Activated T-helper 1 cell treated with anti-CD3 and anti-CD28 coated beads, Interleukin-2, amount 50 U/mL, for 16 hours (primary cell): ENCODE measurements around the gene IGFBP5.

Source experiments
- DNase-seq, 2 donors: peaks; one replicate each; pipeline ENCODE4 v3.0.0-alpha.2; 2020; ENCODE audit warnings: low read depth in 1 of 2, low spot score in 1 of 2

Gene IGFBP5

DNA sequence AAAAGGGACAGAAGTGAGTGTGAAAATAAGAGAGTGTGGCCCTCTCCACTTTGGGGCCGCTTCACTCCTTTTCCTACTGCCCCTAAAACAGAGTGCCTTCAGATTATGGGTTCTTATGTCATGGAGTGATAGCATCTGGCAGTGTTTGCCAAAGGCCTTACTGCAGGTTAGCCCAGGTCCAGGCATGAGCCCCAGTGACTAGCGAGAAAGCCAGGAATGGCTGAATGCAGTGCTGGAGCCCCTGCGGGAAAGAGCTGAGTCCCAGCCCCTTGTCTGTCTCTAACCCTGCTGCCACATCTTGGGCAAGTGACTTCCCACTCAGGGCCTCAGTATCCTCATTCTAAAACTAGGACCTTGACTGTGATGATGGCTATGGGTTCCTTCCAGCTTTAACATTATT is 6.0 kb downstream of the IGFBP5 start:
- DNase-seq = no peak

DNA sequence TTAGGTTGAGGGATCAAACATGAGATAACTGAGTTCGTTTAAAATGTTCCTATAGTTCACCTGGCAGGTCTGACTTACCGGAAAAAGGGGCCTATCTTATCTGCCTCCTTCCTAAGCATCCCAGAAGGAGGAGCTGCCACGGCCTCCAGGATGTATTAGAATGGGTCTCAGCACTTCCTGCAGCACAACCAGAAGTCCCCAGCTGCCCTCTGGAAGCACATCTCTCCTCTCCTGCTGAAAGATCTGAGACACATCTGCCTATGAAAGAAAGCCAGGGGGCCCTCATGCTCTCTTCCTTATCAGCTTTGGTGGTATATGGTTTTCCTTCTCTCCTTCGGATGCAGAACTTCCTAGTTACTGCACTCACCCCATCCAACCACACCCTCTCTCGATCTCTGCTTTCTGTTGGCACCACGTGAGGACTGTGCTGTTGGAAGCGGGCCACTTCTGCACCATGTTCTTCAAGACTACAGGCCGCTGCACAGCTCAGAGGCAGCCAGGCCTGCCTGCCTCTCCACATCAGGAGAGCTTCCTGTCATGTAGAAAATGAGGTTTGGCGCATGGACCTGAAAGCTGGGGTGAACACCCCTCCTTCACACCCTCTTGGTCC is 6.5 kb downstream of the IGFBP5 start:
- DNase-seq = no peak

DNA sequence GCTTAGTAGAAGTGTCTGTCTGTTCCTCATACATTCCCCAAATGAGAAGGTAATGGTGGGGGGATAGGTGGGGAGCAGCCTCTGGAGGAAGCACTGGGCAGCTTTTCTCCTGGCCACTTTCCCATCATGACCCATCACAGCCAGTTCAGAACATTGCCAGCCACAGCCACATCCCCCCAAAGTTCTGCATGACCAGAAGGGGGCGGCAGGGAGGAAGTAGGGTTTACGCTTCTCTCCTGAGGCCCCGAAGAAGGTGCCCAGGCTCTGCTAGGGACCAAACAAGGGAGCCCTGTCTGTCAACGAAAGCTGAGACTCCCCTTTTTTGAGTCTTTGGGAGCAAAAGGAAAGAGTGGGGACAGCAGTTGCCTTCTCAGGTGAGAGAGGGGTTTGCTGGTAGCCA is 7.7 kb downstream of the IGFBP5 start:
- no peak for DNase-seq

DNA sequence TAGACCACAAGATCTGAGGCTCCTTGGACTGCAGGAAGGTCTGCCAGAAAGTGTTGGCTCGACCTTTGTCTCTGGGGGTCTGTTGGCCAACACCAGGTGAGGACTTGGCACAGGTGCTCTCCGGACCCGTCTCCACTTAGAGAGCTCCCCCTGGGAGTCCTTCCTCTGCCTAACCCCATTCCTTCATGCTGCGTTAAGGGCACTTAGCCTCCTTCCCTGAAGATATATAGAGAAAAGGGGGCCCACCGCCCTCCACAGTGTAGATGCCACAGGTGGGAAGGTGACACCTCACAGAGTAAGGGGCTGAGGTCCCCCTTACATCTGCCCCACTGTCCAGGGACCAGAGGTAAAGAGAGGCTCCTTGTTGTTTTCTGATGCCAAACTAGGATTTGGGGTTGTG is 8.2 kb downstream of the IGFBP5 start:
- DNase-seq = no peak

DNA sequence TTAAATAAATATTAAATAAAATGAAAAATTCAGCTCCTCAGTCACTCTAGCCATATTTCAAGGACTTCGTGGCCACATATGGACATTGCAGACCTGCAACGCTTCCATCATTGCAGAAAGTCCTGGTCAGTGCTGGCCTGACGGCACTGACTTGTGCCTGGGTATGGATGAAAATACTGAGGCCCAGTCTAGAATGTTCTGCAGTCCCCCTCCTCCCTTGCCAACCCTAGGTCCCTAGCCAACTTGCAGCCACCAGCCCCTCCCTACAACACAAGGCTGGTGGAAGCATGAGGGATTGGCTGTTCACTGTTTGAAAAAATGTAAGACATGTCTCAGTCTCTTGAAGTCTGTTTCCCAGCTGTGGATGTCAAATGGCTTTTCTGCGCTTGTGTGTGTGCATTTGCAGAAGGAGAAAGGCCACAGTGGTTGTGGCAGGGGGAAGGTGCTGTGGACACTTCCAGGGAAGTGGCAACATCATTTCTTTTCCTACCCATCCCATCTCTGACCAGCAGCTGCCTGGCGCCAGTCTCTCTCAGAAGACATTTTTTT is 9.9 kb downstream of the IGFBP5 start:
- DNase-seq = no peak

DNA sequence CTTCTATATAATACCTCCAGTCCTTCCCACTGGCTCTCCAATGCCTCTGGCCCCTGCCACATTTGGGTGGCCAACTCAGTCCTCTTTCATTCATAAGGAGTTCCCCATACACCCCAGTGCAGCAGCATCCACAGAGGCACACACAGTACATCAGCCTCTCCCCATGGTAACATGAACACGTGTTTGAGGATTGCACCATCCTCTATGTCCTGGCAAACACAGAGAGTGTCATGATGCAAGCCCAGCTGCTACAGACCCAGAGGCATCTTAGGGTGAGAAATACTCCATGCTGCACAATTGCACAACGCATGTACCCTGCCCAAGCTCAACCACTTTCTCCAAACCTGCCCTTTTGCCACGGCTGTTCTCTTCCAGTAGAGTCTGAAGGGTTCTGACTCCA is 11.5 kb downstream of the IGFBP5 start:
- no peak for DNase-seq

DNA sequence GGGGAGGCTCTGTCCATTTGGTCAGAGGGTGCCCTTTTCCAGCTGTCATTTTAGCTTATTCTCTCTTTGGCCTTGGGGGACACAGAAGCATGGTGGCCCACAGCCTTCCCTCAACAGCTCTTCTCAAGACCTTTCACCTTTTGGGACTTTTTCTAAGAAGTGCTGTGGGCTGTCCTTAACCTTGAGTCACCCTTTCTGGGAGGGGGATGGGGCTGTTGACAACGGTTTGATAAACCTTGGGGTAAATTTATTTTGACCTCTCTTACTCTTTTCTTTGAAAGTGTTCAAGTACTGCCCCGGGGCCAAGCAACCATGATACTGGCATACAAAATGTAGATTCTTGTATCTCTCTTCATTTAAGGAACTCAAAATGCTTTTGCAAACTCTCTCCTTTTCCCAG is 13.7 kb downstream of the IGFBP5 start:
- DNase-seq = no peak

DNA sequence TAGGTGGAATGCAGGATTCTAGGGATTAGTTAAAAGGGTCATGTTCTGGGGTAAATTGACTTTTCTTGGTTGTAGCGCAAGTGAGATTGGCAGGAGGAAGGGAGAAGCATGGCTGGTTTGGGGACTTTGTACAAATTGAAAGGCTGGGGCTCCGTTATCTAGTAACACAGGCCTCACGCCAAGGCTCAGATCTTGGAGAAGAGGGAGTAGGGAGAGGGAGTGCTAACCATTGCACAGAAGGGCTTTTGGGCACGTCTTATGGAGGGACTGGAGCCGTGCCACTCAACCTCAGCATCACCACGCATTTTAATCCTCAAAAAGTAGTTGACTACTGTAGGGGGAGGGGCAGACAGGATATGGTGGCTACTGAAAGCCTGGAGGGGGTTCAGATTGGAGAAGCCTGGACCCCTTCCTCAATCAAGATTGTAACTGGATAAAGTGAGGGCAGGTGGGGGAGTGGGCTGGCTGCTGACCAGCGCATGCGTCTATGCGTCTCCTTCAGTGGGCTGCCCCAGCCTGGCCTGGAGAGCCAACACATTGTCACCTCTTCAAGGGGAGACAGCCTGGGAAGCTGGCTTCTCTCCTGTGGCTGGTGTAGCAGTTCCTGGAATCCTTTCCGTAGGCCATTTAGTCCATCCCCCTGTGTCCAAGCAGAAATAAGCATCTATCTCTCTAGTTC is 14.3 kb downstream of the IGFBP5 start:
- no peak for DNase-seq

DNA sequence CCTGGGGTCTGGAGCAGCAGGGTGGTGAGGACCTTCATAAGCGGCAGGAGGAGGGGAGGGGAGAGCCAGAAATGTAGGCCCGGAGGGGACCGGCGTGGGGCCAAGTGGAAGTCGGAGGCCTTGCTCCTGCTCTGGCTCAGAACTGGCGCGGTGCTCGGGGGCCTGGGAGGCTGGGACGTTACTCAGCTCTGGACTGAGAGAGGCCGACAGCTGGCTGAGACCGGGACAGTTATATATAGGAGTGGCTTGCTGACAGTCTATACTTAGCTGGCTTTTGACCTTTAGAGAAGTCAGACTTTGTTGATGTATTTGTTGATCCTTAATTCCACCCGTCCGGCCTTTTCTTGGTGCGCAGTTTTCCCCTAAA is 15.7 kb downstream of the IGFBP5 start:
- no peak for DNase-seq

DNA sequence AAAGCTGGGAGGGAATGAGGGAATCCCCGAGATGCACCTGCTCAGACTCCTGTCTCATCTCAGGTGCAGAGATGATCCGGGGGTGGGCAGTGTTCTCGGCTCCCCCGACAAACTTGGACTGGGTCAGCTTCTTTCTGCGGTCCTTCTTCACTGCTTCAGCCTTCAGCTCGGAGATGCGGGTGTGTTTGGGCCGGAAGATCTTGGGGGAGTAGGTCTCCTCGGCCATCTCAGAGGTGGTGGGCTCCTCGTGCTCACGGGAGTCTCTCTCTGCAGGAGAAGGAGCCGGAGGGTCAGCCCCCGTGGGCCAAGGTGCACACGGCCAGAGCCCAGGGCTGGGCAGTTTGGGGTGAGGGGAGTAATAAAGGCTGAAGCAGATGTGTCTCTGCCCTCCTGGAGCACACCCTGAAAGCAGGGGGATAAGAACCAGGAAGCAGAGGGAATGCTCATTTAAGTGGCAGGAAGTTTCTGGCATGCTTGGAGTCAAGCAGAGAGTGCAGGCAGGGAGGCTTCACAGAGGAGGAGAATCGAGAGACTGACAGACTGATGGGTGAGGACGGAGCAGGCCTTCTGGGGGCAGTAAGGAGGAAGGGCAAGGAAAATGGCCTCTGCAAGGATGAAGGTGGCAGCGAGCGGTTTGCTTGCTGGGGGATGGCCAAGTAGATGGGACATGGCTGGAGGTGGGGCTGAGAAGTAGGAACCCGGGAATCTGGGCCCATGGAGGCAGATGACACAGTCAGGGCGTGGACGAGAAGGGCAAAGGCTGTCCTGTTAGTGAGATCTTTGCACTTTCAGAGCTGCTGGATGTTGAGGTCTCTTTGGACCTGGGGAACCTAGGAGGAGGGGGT is 16.3 kb downstream of the IGFBP5 start:
- DNase-seq = no peak

DNA sequence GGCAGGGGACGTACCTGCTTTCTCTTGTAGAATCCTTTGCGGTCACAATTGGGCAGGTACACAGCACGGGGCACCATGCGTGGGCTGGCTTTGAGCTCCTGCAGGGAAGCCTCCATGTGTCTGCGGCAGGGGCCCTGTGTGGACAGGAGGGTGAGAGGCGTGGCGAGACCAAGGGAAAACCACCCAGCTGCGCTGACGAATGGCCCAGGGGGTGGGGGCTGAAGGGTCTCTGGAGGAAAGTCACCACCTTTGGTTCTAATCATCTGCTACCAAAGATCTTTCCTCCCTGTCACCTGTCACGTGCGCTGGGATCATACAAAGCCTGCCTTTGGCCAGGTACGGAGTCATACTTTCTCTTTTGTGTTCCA is 17.3 kb downstream of the IGFBP5 start:
- no peak for DNase-seq

DNA sequence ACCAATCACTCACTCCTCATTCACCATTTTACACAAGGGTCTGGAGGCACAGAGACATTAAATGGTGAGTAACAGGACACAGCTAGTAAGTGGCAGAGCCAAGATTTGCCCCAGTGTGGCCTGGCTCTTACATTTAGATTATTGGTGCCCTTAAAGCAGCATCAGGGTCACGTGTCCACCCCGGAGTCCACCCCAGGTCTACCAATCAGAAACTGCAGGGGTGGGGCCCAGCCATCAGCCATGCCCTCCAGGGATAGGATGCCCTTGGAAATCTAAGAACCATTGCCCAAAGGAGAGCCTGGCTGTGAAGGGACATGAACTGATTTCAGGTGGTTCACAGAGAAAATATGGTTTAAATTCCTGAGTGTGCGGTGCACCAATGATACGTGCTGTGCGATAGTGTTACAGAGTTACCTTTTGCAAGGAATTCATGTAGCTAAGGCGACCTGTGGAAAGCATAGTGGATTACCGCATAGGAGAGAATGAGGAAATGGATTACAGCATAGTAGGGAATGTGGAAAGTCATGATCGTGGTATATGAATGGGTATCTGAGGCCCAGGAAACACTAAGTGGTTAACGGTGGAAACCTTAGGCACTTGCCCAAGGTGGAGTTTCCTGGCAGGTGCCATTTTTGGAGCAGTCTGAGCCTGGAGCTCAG is 17.8 kb downstream of the IGFBP5 start:
- DNase-seq = no peak

DNA sequence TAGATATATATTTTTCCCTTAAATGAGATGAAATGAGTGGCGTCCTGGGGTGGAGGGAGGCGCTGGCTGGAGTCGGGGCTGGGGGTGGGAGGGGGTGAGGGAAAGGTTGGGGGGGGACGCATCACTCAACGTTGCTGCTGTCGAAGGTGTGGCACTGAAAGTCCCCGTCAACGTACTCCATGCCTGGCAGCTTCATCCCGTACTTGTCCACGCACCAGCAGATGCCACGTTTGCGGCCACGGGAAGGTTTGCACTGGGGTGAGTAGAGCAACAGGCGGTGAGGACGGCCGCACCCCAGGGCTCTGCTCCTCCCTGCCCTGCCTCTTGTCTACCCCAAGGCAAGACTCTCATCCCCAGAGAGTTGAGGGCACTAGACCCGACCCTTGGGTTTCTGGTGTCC is 18.7 kb downstream of the IGFBP5 start:
- DNase-seq = no peak

DNA sequence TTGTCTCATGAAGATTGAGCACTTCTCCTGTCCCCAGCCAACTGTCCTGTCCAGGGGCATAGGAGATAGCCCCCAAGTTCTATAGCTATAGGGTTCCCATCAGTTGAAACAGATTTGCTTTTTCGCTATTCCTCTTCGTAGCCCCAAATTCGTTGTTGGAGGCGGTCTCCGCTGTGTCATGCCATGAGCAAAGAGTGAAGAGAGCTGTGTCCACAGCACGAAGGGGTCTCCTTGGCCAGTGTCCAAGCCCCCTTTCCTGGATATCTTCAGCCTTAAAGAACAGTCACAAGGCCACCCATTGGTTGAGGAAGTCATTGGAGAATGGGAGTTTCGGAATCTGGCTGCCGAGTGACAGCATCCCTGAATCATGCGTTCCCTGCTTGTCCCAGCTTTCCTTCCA is 21.0 kb downstream of the IGFBP5 start:
- no peak for DNase-seq

DNA sequence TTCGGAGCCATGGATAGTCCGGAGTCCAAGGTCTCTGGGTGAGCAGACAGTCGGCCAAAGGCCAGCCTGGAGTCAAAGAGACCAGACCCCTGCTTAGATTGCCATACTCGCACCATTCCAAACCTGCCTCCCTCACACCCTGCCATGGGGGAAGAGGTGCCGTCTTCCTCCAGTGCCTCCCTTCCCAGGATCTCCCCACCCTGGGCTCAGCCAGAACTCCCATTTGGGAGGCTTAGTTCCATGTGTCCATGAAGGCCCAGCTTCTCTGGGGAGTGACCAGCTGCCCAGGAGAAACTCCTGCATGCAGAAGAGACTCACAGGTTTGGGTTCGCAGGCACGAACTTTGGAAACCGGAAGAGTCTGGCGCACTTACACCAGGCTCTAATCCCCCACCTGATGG is 21.7 kb downstream of the IGFBP5 start:
- DNase-seq = no peak

DNA sequence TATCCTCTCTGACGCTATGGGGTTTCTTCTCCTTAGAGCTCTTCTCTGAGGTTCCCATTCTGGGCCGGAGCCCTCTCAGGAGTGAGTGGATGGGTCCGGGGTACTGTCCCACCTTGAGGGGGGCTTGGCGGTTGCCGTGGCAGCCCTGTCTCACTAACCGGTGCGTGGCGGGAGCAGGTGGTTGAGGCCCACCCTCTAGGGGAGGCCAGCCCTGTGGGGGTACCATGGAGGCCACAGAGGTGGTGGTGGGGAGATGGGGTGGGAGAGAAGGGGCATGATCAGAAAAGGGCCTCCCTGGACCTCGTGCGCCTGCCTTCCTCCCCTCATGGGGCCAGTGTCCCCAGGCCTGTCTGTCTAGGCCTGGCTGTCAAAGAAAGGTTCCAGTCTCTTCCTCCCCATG is 22.3 kb downstream of the IGFBP5 start:
- no peak for DNase-seq

DNA sequence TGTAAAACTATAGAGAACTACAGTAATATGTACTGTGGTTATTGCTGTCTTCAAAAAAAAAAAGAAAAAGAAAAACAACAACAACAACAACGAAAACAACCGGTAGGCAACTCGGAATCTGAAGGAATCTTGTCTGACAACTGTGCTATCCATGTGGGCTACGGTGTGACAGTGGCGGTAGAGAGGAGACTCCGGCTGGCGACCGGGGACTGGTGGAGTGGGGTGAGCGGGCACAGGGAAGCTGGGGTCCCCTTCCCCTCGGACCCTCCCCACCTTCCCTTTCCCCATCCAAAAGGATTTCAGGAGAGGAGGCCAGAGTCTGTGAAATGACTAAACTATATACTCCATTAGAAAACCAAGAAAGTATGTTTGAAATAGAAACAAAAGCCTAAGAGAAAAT is 22.9 kb downstream of the IGFBP5 start:
- DNase-seq = no peak

DNA sequence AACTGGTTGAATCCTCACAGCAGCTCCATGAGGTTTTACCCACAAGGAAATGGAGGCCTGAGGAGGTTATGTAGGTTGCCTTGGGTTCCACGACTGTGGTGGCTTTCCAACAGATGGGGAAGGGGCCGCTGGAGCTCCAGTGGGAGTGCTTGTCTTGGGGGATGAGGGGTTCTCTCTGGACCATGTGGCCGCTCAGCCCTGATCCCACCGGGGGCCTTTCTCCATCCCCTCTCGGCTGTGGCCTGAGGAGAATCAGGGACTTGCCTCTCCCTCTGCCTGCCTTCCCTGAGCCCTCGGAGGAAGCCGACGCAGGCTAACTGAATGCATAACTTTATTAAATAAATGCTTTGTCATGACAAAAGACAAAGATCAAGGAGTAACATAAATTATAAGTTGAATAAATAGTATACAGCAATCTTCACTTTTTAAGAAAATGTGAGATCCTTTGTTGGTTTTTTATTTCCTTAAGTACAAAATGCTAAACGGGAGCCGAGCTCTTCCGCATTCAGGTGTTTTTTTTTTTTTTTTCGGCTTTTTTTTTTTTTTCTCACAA is 23.5 kb downstream of the IGFBP5 start:
- DNase-seq = no peak

DNA sequence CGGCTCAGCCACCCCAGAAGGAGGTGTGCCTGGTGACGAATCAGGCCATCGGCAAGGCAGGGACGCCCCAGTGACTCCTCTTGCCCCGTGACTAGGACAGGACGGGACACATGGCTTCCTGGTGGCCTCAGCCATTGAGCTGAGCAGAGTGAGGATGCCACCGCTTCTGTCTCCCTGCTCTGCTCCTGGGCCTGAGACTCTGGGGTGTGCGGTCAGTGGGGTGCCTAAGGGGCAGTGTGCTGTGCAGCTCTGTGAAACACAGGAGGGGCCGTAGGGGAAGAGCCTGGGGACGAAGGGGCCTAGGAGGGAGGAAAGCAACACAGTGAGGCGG is 24.3 kb downstream of the IGFBP5 start:
- no peak for DNase-seq

DNA sequence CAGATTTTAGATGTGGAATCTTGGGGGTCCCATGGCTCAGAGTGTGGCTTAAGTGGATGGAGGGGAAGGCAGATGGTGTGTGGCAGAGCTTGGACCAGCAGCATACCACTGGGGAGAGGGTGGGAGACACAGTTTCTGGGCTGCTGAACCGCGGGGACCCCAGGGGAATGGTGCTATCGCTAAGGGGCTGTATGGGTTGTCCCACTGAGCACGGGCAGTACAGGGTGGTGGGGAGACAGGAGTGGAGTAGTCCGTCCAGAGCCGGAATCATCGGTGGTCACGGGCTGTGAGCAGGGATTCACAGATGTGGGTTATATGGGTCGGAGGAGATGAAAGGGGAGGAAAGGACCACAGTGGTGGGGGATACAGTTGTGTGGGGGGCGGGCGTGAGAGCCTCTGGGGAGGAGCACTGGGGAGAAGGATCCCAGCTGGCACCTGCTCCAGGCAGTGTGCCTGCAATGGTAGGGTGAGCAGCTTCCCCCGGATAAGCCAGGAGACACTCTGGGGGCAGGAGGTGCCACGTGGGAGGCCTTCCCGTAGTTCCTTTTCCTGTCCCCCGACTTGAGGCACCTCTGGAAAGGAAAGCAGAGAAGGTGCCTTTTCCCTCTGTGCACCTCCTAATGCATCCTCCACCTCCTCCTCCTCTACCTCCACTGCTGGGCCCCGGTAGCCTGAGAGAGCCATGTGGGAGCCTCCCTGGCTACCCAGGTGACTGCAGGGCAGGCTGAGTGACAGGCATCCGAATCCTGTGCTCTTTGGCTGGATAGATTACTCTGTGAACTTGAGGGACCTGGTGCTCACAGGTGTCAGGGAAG is 24.9 kb downstream of the IGFBP5 start:
- no peak for DNase-seq
